SK-N-MC (cell line): ENCODE data around the gene ASMT.

Experiments used
- EZH2 ChIP-seq: fragments of 200-600 bp; sonication (generic); IDR thresholded peaks from one replicate; pipeline ENCODE4 v1.6.1; 2017; ENCODE audit warnings: antibody characterized with exemption
- FOXP2 ChIP-seq: optimal IDR thresholded peaks from 2 replicates; pipeline ENCODE3; 2011; ENCODE audit warnings: mild to moderate bottlenecking, moderate library complexity; ENCODE audit not compliant: insufficient read depth; ENCODE audit errors: extremely low read length, control extremely low read depth
- POLR2AphosphoS5 ChIP-seq: IDR thresholded peaks from 2 replicates; pipeline ENCODE4 v1.6.1; 2012; ENCODE audit warnings: mild to moderate bottlenecking, low read depth, low read length, borderline replicate concordance

- TF ChIP-seq POLR2AphosphoS5 (no peak), EZH2 (no peak), FOXP2 (no peak)
Measured at GRCh38 chrX:1656379-1656778, 41.5 kb downstream of the ASMT start.
